ENCODE measurements around the gene NRF1. TPM values are rescaled to one million over a fixed set of nuclear protein-coding genes. Genes with fewer than 3 reads are reported as not detected.
"Not testable (repeated sequence)": the region's sequence is repeated elsewhere in the genome, so short reads cannot be mapped to it uniquely, and the experiment has no call there.

NRF1 gene
- total RNA-seq: 14.2 and 15.1 TPM in 2 replicates
- 16.3 TPM for polyA plus RNA-seq (2012)

DNA sequence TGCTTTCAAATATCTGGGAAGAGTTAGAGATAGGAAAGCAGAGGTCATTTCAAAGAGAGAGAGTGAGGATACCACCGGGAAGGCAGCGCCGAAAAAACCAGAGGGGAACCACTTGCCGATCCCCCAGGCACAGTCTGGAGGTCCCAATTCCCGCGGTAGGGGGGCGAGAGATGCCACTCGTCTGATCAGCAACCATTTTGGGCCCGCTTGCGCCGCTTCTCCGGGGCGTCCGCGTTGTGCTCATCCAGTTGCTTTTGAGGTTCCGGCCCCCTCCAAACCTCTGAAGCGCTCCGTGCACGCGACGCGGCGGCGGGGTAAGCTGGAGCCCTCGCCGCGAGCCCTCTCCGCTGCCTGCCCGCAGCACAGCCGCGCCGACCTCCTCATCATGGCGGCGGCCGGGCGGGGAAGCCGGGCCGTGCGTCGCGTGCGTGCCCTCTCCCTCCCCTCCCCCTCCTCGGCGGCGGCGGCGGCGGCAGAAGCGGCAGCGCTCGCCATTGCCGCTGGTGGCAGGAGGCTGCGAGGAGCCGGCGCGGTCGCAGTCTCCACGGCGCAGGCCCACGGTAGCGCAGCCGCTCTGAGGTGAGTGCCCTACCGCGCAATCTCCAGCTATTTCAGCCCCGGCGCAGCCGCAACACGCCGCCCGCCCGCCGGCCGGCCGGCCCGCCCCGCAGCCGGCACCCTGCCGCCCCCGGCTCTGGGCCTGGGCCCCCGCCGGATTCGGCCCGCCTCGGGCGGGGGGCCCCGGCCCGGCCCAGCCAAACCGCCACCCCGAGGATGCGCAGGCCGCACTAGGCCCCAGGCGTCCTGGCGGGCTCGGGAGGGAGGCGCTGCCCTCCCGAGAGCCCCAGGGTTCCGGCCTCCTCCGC is at the start of gene NRF1:
TSS of gene NRF1 (plus strand) at position 475 of the 866 bp plus-strand sequence. CDS start 45,632 bp downstream, outside the sequence.
- DNase-seq (ENCODE audit: low read depth): peak; percentile 97

DNA sequence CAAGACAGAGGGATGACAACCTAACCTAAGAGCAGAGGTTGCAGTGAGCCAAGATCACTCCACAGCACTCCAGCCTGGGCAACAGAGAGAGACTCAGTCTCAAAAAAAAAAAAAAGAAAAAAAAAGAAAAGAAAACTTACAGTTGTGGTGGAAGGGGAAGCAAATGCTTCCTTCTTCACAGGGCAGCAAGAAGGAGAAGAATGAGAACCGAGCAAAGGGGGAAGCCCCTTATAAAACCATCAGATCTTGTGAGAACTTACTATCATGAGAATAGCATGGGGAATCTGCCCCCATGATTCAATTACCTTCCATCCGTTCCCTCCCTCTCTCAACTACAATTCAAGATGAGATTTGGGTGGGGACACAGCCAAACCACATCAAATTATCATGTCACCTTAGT is 45.2 kb upstream of the NRF1 start:
- DNase-seq (ENCODE audit: low read depth): not testable (repeated sequence)

DNA sequence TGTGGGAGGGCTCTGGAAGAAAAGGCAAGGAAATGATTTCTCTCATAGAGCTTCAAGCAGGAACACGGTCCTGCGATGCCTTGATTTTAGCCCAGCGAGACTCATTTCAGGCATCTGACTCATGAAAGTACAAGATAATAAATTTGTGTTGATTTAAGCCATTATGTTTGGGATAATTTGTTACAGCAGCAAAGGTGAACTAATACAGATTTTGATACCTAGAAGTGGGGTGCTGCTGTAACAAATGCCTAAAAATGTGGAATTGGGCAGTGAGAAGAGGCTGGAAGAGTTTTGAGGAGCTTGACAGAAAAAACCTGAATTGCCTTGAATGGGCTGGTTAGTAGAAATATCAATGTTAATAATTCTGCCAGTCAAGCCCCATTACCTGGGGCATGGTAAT is 44.1 kb upstream of the NRF1 start:
- no peak for DNase-seq (ENCODE audit: low read depth)

DNA sequence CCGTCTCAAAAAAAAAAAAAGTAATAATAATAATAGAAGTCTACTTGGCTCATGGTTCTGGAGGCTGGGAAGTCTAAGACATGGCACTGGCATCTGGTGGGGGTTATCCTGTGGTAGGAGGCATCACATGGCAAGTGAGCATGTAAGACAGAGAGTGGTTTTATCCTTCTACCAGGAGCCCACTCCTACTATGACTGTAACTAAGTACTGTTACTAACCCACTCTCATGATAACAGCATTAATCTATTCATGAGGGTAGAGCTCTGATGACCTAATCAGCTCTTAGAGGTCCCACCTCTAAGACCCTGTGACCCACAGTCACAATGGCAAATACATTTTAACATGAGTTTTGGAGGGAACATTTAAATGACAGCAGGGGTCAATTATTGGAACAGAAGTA is 43.3 kb upstream of the NRF1 start:
- DNase-seq (ENCODE audit: low read depth): no peak

DNA sequence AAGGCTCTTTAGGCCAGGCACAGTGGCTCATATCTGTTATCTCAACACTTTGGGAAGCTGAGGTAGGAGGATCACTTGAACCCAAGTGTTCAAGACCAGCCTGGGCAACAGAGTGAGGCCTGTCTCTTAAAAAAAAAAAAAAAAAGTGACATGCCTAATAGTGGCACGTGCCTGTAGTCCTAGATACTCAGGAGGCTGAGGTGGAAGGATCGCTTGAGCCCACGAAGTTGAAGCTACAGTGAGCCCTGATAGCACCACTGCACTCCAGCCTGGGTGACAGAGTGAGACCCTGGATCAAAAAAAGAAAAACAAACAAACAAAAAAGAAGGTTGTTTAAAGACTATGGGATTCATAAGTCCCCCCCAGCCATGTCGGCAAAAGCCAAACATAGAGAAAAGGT is 42.2 kb upstream of the NRF1 start:
- DNase-seq (ENCODE audit: low read depth): no peak

DNA sequence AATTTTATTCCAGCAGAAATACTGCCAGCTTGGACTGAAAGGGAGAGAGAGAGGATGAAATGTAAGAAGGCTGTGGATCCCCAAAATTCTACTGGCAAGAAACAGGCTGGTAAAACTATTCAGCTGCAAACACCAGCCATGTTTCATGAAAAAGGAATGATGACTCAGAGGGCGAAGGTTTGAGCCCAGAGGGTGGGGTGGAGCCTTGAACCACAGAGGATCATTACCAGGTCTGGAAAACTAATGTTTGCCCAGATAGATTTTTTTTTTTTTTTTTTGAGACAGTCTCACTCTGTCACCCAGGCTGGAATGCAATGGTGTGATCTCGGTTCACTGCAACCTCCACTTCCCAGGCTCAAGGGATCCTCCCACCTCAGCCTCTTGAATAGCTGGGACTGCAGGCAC is 41.7 kb upstream of the NRF1 start:
- peak; percentile 90 for DNase-seq (ENCODE audit: low read depth)

DNA sequence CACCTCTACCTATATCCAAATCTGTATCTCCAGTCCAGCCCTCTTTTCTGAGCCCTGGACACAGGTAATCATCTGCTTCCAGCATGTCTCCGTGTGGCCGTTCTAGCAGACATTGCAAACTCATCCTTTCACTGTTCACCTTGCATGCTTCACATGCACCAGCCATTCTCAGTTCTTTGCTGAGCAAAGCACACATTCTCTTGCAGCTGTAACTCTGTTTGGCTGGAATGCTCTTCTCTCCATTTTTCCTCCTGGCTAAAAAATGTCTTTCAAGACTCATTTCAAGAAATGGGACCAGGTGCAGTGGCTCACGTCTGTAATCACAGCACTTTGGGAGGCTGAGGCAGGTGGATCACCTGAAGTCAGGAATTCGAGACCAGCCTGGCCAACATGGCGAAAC is 40.3 kb upstream of the NRF1 start:
- DNase-seq (ENCODE audit: low read depth): no peak

DNA sequence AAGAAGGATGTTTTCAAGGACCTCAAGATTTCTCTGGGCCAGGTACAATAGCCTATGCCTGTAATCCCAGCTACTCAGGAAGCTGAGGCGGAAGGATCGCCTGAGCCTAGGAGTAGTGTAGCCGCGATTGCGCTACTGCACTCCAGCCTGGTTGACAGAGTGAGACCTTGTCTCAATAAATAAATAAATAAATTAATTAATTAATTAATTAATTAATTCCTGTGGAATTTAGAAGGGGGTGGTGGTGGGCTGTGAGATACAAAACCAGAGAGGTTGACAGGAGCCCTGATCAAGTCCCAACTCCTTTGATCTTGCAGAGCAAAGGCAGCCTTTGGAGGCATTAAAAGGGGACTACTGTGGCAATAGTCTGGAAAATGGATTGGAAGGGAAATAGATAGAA is 39.3 kb upstream of the NRF1 start:
- no peak for DNase-seq (ENCODE audit: low read depth)

DNA sequence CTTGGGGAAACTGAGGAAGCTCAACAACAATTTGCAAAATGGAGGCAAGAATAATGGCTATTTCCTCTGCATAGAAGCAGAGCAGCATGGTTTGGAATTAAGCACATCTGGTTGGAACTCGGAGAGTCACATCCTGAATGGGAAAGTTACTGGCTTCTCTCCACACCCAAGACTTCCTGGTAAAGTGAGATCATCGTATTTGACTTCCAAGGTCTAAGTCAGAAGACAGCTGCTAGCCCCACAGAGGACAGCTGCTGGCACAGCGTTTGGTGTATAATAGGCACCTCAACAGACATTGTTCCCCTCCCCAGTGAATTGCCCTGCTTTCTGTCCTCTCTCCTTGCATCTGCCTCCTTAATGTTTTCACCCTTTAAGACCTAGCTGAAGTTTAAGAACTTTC is 37.0 kb upstream of the NRF1 start:
- peak; percentile 100 for DNase-seq (ENCODE audit: low read depth)

DNA sequence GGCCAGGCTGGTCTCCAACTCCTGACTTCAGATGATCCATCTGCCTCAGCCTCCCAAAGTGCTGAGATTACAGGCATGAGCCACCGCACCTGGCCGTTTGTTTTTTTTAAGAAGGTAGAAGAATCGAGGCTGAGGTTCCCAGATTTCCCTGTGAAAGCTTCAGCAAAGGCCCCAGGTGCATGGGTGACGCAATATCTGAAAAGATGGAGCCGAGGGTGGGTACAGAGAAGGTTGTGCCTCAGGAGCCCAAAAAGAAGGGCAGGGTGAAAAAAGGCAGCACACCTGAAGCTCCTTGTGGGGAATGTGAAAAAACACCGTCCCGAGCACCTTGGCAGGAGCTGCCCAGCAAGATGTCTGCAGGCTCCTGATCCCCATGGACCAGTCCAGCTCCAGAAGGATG is 35.8 kb upstream of the NRF1 start:
- no peak for DNase-seq (ENCODE audit: low read depth)

DNA sequence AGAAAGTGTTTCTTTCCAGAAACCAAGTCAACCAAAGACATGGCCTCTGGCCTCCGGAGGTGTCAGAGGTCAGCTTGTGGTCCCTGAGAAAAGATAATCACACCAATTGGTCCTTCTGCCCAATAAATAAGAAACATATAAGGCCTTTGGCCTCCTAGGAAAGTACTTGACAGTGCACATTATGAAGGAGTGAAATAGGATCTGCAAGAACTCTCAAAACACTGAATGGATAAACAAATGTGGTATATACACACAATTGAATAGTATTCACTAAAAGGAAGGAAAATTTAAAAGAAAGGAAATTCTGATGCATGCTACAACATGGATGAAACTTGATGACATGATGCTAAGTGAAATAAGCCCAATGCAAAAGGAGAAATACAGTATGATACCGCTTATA is 35.4 kb upstream of the NRF1 start:
- DNase-seq (ENCODE audit: low read depth): no peak

DNA sequence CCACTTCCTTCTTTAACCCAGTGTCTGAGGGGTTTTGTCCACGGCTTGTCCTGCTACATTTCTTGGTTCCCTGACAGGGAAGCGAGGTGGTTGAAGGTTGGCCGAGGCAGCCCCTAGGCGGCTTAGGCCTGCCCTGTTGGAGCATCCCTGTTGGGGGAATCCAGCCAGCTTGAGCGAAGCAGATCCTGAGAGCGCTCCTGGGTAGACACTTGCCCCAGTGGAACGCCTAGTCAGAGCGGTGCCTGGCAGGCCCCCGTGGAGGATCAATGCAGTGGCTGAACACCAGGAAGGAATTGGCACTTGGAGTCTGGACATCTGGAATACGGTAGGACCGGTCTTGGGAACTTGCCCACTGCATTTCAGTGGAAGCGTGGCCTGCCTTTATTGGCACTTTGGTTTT is 32.7 kb upstream of the NRF1 start:
- no peak for DNase-seq (ENCODE audit: low read depth)

DNA sequence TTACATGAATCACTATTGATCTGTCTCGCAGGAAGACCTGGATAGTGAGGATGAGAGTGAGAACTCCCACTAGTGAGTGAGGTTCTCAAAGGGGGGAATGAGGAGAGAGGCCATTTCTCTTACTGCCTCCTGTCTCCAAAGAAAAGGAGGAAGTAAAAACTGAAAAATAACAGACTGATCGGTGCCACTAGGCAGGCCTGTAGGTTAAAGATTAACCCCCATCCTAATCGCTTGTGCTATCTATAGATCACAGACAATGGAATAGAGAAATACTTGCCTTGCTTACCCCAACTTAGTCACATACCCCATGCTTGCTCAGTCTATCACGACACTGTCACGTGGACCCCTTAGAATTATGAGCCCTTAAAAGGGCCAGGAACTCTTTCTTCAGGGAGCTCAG is 25.3 kb upstream of the NRF1 start:
- DNase-seq (ENCODE audit: low read depth): not testable (repeated sequence)

DNA sequence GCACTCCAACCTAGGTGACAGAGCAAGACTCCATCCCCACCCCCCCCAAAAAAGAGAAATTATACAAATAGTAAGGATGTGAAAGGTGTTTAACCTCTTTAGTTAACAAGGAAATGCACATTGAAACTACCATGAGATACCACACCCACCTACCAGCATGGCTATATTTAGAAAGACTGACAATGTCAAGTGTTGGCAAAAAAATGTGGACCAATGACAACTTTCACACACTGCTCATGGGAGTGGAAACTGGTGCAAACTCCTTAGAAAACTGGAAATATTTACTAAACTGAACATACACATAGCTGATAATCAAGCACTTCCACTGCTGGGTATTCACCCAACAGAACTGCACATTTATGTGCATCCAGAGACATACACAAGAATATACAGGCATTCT is 23.3 kb upstream of the NRF1 start:
- DNase-seq (ENCODE audit: low read depth): no peak

DNA sequence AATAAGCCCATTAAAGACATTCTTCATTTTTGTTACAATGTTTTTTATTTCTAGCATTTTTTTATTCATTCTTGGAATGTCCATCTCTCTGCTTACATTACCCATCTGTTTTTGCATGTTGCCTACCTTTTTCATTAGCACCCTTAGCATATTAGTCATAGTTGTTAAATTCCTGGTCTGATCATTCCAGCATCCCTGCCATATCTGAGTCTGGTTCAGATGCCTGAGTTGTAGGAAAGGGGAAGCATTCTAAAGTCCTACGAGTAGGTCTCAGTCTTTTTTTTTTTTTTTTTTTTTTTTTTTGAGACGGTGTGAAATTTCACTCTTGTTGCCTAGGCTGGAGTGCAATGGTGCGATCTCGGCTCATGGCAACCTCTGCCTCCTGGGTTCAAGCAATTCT is 19.7 kb upstream of the NRF1 start:
- no peak for DNase-seq (ENCODE audit: low read depth)

DNA sequence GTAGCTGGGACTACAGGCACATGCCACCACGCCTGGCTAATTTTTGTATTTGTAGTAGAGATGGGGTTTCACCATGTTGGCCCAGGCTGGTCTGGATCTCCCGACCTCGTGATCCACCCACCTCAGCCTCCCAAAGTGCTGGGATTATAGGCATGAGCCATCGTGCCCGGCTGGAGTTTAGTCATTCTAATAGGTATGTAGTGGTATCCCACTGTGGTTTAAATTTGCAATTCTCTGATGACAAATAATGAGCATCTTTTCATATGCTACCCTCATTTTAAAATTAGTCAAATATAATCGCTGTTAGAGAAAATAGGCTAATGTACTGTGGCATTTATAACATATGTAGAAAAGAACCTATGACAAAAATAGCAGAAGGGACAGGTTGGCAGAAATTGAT is 15.1 kb upstream of the NRF1 start:
- DNase-seq (ENCODE audit: low read depth): peak; percentile 67

DNA sequence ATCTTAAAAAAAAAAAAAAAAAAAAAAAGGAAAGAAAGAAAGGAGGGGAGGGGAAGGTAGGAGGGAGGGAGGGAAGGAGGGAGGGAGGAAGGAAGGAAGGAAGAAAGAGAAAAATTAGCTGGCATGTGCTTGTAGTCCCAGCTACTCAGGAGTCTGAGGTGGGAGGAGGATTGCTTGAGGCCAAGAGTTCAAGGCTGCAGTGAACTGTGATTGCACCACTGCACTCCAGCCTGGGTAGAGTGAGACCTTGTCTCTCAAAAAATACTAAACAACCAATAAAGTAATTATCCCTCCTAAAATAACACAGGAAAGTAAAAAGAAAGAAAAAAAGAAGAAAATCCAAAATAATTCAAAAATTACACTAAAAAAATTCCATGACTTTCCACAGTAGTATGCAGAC is 13.8 kb upstream of the NRF1 start:
- no peak for DNase-seq (ENCODE audit: low read depth)

DNA sequence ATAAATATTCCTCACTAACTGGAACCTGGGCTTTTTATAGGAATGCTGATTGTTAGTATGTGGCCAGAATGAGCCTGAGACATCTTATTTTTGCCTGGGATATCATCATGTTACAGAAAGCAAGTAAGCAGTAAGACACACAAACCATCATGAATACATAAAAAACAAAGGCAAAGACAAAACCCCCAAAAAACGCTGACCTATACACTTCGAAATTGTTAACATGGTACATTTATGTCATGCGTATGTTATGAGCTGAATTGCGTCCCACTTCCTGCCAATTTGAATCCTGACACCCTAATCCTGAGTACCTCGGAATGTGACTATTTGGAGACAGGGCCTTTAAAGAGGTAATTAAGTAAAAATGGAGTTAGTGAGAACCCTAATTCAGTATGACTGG is 12.3 kb upstream of the NRF1 start:
- DNase-seq (ENCODE audit: low read depth): no peak

DNA sequence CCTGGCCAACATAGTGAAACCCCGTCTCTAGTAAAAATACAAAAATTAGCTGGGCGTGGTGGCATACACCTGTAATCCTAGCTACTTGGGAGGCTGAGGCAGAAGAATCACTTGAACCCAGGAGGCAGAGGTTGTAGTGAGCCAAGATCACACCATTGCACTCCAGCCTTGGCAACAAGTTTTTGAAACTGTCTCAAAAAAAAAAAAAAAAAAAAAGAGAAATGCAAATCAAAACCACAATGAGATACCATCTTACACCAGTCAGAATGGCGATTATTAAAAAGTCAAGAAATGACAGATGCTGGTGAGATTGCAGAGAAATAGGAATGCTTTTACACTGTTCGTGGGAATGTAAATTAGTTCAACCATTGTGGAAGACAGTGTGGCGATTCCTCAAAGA is 7.9 kb upstream of the NRF1 start:
- not testable (repeated sequence) for DNase-seq (ENCODE audit: low read depth)

DNA sequence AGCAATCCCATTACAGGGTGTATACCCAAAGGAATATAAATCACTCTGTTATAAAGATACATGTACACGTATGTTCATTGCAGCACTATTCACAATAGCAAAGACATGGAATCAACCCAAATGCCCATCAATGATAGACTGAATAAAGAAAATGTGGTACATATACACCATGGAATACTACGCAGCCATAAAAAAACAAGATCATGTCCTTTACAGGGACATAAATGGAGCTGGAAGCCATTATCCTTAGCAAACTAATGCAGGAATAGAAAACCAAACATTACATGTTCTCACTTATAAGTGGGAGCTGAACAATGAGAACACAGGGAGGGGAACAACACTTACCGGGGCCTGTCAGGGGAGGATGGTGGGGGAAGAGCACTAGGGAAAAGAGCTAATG is 7.5 kb upstream of the NRF1 start:
- not testable (repeated sequence) for DNase-seq (ENCODE audit: low read depth)

DNA sequence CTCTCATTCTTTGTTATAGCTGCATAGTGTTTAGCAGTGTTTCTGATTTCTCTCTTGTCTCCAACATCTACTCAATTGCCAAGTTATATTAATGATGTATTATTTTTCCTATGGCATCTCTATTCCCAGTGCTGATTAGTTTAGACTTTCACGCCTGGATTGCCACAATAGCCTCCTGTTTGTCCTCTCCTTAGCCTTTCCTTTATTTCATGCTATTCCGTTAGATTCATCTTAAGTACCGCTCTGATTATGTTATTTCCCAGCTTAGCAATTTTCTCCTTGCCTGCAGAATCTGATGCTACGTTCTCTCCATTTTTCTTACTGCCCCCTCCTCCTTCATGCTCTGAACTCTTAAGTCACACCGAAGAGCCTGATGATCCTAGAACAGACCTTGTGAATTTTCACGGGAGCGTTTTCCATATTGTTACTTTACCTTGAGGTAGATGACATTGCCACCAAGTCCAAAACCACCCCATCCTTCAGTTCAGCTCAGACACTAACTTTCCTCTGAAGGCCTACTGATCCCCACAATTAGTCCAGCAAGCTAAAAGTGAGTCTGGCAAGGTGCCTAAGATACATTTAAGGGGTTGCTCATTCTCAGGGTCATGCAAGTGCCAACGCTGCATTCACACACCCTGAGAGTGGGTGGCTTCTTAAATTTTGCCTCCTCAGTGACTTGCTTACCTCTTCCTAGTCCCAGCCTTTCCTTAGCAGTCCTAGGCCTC is 6.6 kb upstream of the NRF1 start:
- DNase-seq (ENCODE audit: low read depth): no peak

DNA sequence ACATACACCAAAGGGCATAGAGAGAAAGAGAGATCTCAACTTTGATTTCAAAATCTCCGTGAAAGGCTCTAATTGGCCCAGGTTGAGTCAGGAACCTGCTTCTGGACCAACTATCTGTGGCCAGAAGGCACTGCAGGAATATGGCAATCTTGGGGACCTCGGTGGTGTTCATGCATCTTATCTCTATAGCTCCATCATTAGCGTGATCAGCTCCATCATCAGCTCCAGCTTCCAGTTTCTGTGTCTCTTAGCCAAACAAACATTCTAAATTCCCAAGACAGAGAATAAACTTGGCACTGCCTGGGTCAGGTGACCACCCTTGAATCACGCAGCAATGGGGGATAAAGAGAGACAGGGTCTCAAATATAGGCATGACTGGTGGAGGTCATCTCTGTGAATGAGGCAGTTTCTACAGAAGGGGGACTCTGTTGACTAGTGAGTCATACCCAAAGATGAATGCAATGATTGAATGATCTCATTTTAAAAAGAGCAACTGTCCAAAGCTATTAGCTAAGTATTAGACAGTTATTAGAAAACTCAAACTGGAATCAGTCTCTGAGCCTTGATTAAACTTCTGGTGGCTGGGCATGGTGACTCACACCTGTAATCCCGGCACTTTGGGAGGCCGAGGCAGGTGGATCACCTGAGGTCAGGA is 5.4 kb upstream of the NRF1 start:
- DNase-seq (ENCODE audit: low read depth): no peak

All from myocyte (in vitro differentiated cells).